SK-N-SH treated with all-trans-retinoic acid at 6 μM for 48 hours (cell line): ENCODE results near the gene ZBTB12.
A peak's percentile ranks its signal among the peaks of the same experiment; 100 is the strongest.

Source experiments
- ATAC-seq: fragments of 200-7000 bp; cut with Tn5 transposase; 3 replicates; pipeline ENCODE4 v1.9.1; 2020; ENCODE audit warnings: mild to moderate bottlenecking, moderate library complexity
- ARNTL ChIP-seq: fragments of 450-650 bp; formaldehyde crosslinking; IDR thresholded peaks from 2 replicates; pipeline ENCODE4 v1.5.0; 2020; ENCODE audit warnings: low read depth, mild to moderate bottlenecking, moderate library complexity, borderline replicate concordance
- BACH2 ChIP-seq: fragments of 250-450 bp; sonication (Bioruptor Pico); IDR thresholded peaks from 2 replicates; pipeline ENCODE4 v1.9.0; 2021; ENCODE audit warnings: mild to moderate bottlenecking, borderline replicate concordance
- CSDC2 ChIP-seq: fragments of 250-450 bp; sonication (Bioruptor Pico); IDR thresholded peaks from 2 replicates; pipeline ENCODE4 v1.5.0; 2020; ENCODE audit warnings: mild to moderate bottlenecking, moderate library complexity
- CSRNP3 ChIP-seq: fragments of 250-450 bp; sonication (Bioruptor Pico); IDR thresholded peaks from 2 replicates; pipeline ENCODE4 v1.5.1; 2021; ENCODE audit warnings: mild to moderate bottlenecking, moderate library complexity
- ESRRG ChIP-seq: fragments of 250-450 bp; sonication (Bioruptor Pico); IDR thresholded peaks from 2 replicates; pipeline ENCODE4 v1.6.1; 2021; ENCODE audit warnings: mild to moderate bottlenecking
- GLIS3 ChIP-seq: fragments of 250-450 bp; sonication (Bioruptor Pico); IDR thresholded peaks from 2 replicates; pipeline ENCODE4 v1.5.0; 2020; ENCODE audit warnings: mild to moderate bottlenecking, moderate library complexity
- ISL1 ChIP-seq: fragments of 250-450 bp; sonication (Bioruptor Pico); IDR thresholded peaks from 2 replicates; pipeline ENCODE4 v2.1.2; 2022; ENCODE audit warnings: mild to moderate bottlenecking, moderate library complexity
- OSR1 ChIP-seq: fragments of 250-450 bp; sonication (Bioruptor Pico); IDR thresholded peaks from 2 replicates; pipeline ENCODE4 v1.8.0; 2022; ENCODE audit warnings: moderate library complexity, mild to moderate bottlenecking, inconsistent platforms
- PATZ1 ChIP-seq: fragments of 250-450 bp; sonication (Bioruptor Pico); IDR thresholded peaks from 2 replicates; pipeline ENCODE4 v1.8.0; 2020; ENCODE audit warnings: mild to moderate bottlenecking, moderate library complexity, borderline replicate concordance
- PPARA ChIP-seq: fragments of 250-450 bp; sonication (Bioruptor Pico); IDR thresholded peaks from 2 replicates; pipeline ENCODE4 v1.5.0; 2020; ENCODE audit warnings: mild to moderate bottlenecking, borderline replicate concordance
- RARB ChIP-seq: fragments of 250-450 bp; sonication (Bioruptor Pico); IDR thresholded peaks from 2 replicates; pipeline ENCODE4 v1.8.0; 2021; ENCODE audit warnings: mild to moderate bottlenecking, moderate library complexity
- SNAI2 ChIP-seq: fragments of 250-450 bp; sonication (Bioruptor Pico); IDR thresholded peaks from 2 replicates; pipeline ENCODE4 v1.5.0; 2020; ENCODE audit warnings: mild to moderate bottlenecking, moderate library complexity
- TCF4 ChIP-seq: fragments of 250-450 bp; sonication (Bioruptor Pico); IDR thresholded peaks from 2 replicates; pipeline ENCODE4 v1.8.0; 2021; ENCODE audit warnings: mild to moderate bottlenecking, moderate library complexity, borderline replicate concordance
- TOX ChIP-seq: fragments of 250-450 bp; sonication (Bioruptor Pico); IDR thresholded peaks from 2 replicates; pipeline ENCODE4 v1.8.0; 2021; ENCODE audit warnings: mild to moderate bottlenecking, moderate library complexity, borderline replicate concordance
- TSHZ2 ChIP-seq: fragments of 250-450 bp; sonication (Bioruptor Pico); IDR thresholded peaks from 2 replicates; pipeline ENCODE4 v1.5.0; 2020; ENCODE audit warnings: mild to moderate bottlenecking, moderate library complexity
- ZC3H10 ChIP-seq: fragments of 250-450 bp; sonication (Bioruptor Pico); IDR thresholded peaks from 2 replicates; pipeline ENCODE4 v1.5.1; 2021; ENCODE audit warnings: mild to moderate bottlenecking, moderate library complexity
- ZFP3 ChIP-seq: fragments of 250-450 bp; sonication (Bioruptor Pico); IDR thresholded peaks from 2 replicates; pipeline ENCODE4 v1.5.0; 2020; ENCODE audit warnings: mild to moderate bottlenecking, moderate library complexity
- ZFP30 ChIP-seq: fragments of 450-650 bp; formaldehyde crosslinking; IDR thresholded peaks from 2 replicates; pipeline ENCODE4 v1.5.0; 2022; ENCODE audit warnings: mild to moderate bottlenecking, moderate library complexity
- ZNF565 ChIP-seq: fragments of 450-650 bp; formaldehyde crosslinking; conservative IDR thresholded peaks from 2 replicates; pipeline ENCODE4 v1.5.0; 2020; ENCODE audit warnings: low read depth, mild to moderate bottlenecking, moderate library complexity
- ZNF8 ChIP-seq: fragments of 450-650 bp; formaldehyde crosslinking; IDR thresholded peaks from 2 replicates; pipeline ENCODE4 v1.5.0; 2020; ENCODE audit warnings: mild to moderate bottlenecking, moderate library complexity
- TF ChIP-seq, protein P1 (sequence below): fragments of 250-450 bp; sonication (Bioruptor Pico); IDR thresholded peaks from 2 replicates; pipeline ENCODE4 v1.8.0; 2021; ENCODE audit warnings: low read depth, mild to moderate bottlenecking, moderate library complexity, borderline replicate concordance

The ZBTB12 gene

GRCh38 chr6:31899882-31900722, 1.8 kb downstream of the ZBTB12 start:
- no peak for ATAC-seq

DNA sequence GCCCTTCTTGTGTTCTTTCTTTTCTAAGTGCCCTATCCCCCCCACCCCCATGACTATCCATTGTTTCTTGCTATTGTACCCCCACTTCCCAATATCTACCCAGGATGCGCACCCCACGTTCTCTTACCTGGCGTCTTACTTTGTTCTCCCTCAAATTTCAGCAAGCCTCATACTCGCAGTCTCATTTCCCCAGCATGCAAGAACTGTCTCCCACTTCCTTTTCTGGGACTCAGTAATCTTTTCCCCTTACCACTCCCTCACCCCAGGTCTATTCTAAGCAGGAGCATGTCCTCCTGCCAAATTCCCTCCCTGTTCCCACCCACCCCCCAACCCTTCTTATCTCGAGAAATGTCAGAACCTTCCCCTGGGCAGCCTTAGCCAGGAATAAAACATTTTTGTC, 2.7 kb downstream of the ZBTB12 start:
- no peak for ATAC-seq
- no peak for TF ChIP-seq ZNF565 (CRISPR knock-in tag)
- TF ChIP-seq, all 23 proteins: peak for 0

More at GRCh38 chr6:31899882-31900722, 1.8 kb downstream of the ZBTB12 start:
- TF ChIP-seq ARNTL = no peak
- no peak for TF ChIP-seq ZFP3
- no peak for TF ChIP-seq TSHZ2 (CRISPR knock-in tag)
- TF ChIP-seq ZFP30 = no peak
- TF ChIP-seq PATZ1 = no peak
- TF ChIP-seq ESRRG (CRISPR knock-in tag) = no peak
- no peak for TF ChIP-seq ZNF565 (CRISPR knock-in tag)
- TF ChIP-seq BACH2 (CRISPR knock-in tag) = no peak
- TF ChIP-seq, protein P1, sequence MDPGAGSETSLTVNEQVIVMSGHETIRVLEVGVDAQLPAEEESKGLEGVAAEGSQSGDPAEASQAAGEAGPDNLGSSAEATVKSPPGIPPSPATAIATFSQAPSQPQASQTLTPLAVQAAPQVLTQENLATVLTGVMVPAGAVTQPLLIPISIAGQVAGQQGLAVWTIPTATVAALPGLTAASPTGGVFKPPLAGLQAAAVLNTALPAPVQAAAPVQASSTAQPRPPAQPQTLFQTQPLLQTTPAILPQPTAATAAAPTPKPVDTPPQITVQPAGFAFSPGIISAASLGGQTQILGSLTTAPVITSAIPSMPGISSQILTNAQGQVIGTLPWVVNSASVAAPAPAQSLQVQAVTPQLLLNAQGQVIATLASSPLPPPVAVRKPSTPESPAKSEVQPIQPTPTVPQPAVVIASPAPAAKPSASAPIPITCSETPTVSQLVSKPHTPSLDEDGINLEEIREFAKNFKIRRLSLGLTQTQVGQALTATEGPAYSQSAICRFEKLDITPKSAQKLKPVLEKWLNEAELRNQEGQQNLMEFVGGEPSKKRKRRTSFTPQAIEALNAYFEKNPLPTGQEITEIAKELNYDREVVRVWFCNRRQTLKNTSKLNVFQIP (CRISPR knock-in tag) = no peak
- TF ChIP-seq OSR1 (CRISPR knock-in tag) = no peak
- TF ChIP-seq ZC3H10 = no peak
- TF ChIP-seq ZNF8 (CRISPR knock-in tag) = no peak
- TF ChIP-seq TCF4 (CRISPR knock-in tag) = no peak
- no peak for TF ChIP-seq ISL1
- no peak for TF ChIP-seq CSDC2 (CRISPR knock-in tag)
- no peak for TF ChIP-seq PPARA
- TF ChIP-seq SNAI2 (CRISPR knock-in tag) = no peak
- TF ChIP-seq TOX = no peak
- no peak for TF ChIP-seq RARB (CRISPR knock-in tag)

DNA sequence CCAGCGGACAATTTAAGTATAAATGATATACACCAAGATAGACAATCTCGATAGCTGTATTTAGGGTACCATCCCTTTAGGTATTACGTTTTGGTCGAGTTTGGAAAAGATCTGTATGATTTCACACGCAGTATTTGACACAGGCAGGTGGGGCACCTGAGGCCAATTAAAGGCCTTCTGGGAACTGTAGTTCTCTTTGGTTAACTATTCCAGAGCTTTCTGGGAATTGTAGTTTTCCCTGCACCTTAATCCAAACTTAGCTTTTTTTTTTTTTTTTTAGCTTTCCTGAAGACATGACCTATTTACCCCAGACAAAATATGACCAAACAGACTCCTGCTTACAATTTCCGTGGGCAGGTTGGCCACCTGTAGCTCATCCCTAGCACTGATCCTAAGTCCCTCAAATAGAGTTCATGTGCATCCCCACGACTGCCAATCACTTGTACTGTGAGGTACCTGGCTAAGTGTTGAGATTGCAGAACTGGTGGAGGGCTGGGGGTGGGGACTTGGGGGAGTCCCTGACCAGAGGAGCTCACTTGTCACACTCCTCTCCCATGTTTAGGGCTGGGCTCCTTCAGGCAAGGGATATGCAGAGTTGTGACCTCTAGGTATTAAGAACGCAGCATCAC, 3.4 kb downstream of the ZBTB12 start:
- peak; percentile 57 for ATAC-seq
- TF ChIP-seq BACH2 (CRISPR knock-in tag) = no peak
- TF ChIP-seq ARNTL = no peak
- no peak for TF ChIP-seq ZNF8 (CRISPR knock-in tag)
- TF ChIP-seq SNAI2 (CRISPR knock-in tag) = no peak
- no peak for TF ChIP-seq OSR1 (CRISPR knock-in tag)
- no peak for TF ChIP-seq ESRRG (CRISPR knock-in tag)
- no peak for TF ChIP-seq PATZ1
- no peak for TF ChIP-seq ZFP30
- no peak for TF ChIP-seq GLIS3 (CRISPR knock-in tag)
- no peak for TF ChIP-seq ZFP3
- TF ChIP-seq TSHZ2 (CRISPR knock-in tag) = no peak
- TF ChIP-seq PPARA = no peak
- no peak for TF ChIP-seq CSDC2 (CRISPR knock-in tag)
- TF ChIP-seq, protein P1 (CRISPR knock-in tag) = no peak
- no peak for TF ChIP-seq RARB (CRISPR knock-in tag)
- no peak for TF ChIP-seq CSRNP3
- TF ChIP-seq ZNF565 (CRISPR knock-in tag) = no peak
